Karpas-422 (cell line): ENCODE results near the gene VAMP8. TPM values are rescaled to one million over a fixed set of nuclear protein-coding genes. Genes with fewer than 3 reads are reported as not detected.
"Not testable (repeated sequence)": the region's sequence is repeated elsewhere in the genome, so short reads cannot be mapped to it uniquely, and the experiment has no call there.

ENCODE experiments used
- DNase-seq: peaks from one replicate; pipeline ENCODE4 v3.0.0-alpha.2; 2015
- H2AFZ ChIP-seq: fragments of 200-600 bp; sonication (generic); 2 replicates; pipeline ENCODE4 v1.6.1; 2014; ENCODE audit warnings: antibody characterized with exemption, low read length, mixed read lengths
- H3K27ac ChIP-seq: fragments of 200-600 bp; sonication (generic); 2 replicates; pipeline ENCODE4 v1.5.1; 2014; ENCODE audit warnings: mild to moderate bottlenecking, low read length, moderate library complexity
- H3K27me3 ChIP-seq: fragments of 200-600 bp; sonication (generic); 2 replicates; pipeline ENCODE4 v1.6.1; 2014; ENCODE audit warnings: low read length, mixed read lengths
- H3K36me3 ChIP-seq: fragments of 200-600 bp; sonication (generic); 2 replicates; pipeline ENCODE4 v1.6.1; 2014; ENCODE audit warnings: low read length, mixed read lengths; ENCODE audit not compliant: insufficient read depth
- H3K4me1 ChIP-seq: fragments of 200-600 bp; sonication (generic); 2 replicates; pipeline ENCODE4 v1.6.1; 2014; ENCODE audit warnings: mild to moderate bottlenecking, low read length, mixed read lengths
- H3K4me2 ChIP-seq: fragments of 200-600 bp; sonication (generic); 2 replicates; pipeline ENCODE4 v1.6.1; 2014; ENCODE audit warnings: low read length, low read depth, mild to moderate bottlenecking; ENCODE audit not compliant: poor library complexity, severe bottlenecking
- H3K4me3 ChIP-seq: fragments of 200-600 bp; sonication (generic); 2 replicates; pipeline ENCODE4 v1.5.1; 2014; ENCODE audit warnings: mild to moderate bottlenecking, antibody characterized with exemption, low read length, mixed read lengths
- H3K79me2 ChIP-seq: fragments of 200-600 bp; sonication (generic); 2 replicates; pipeline ENCODE4 v1.6.1; 2014; ENCODE audit warnings: mild to moderate bottlenecking, low read length, mixed read lengths
- H3K9ac ChIP-seq: fragments of 200-600 bp; sonication (generic); 2 replicates; pipeline ENCODE4 v1.6.0; 2014; ENCODE audit warnings: low read length
- H3K9me2 ChIP-seq: fragments of 200-600 bp; sonication (generic), shearing (Covaris generic); replicated peaks from 2 replicates; pipeline ENCODE4 v1.6.0; 2014; ENCODE audit warnings: mild to moderate bottlenecking, low read length, moderate library complexity; ENCODE audit not compliant: insufficient read depth
- H3K9me3 ChIP-seq: fragments of 300-700, 200-600 bp; sonication (generic); 2 replicates; pipeline ENCODE4 v1.6.1; 2014; ENCODE audit warnings: low read length, mixed read lengths
- H4K20me1 ChIP-seq: fragments of 200-600 bp; sonication (generic); 2 replicates; pipeline ENCODE4 v1.6.1; 2014; ENCODE audit warnings: mild to moderate bottlenecking, antibody characterized with exemption, low read length, low read depth; ENCODE audit not compliant: insufficient read depth
- total RNA-seq: library from RNA; depleted of rRNA; stranded (reverse); fragments of >200 nt; shearing (Covaris generic); gene quantifications from 2 replicates; pipeline ENCODE4 v1.2.3, GENCODE V29; 2014; ENCODE audit warnings: low replicate concordance

VAMP8 gene
- total RNA-seq, 1 experiment from 2014 or later, result 141 TPM

DNA sequence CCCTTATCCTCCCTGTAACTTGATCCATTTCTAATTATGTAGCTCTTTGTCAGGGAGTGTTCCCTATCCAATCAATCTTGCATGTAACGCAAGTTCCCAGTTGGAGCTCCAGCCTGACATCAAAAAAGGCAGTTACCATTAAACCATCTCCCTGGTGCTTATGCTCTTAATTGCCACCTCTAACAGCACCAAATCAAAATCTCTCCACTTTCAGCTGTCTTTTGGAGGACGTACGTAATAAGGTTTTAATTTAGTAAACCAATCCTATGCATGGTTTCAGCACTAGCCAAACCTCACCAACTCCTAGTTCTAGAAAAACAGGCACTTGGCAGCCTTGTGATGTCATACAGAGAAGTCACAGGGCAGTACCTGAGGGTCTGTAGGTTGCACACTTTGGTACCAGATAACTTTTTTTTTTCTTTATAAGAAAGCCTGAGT is 33.1 kb upstream of the VAMP8 start:
- Histone ChIP-seq H4K20me1 (peaks cover 36% of the 10 kb centered on the region), H3K4me1 (peaks cover 22% of the 10 kb centered on the region), H3K79me2 (peaks cover 34% of the 10 kb centered on the region), H3K36me3 (peaks cover 57% of the 10 kb centered on the region)
- not testable (repeated sequence) for H3K27ac ChIP-seq, H3K4me2 ChIP-seq, H3K27me3 ChIP-seq, H3K4me3 ChIP-seq, H3K9ac ChIP-seq, H3K9me2 ChIP-seq, H3K9me3 ChIP-seq, H2AFZ ChIP-seq
- peak; percentile 61 for DNase-seq

DNA sequence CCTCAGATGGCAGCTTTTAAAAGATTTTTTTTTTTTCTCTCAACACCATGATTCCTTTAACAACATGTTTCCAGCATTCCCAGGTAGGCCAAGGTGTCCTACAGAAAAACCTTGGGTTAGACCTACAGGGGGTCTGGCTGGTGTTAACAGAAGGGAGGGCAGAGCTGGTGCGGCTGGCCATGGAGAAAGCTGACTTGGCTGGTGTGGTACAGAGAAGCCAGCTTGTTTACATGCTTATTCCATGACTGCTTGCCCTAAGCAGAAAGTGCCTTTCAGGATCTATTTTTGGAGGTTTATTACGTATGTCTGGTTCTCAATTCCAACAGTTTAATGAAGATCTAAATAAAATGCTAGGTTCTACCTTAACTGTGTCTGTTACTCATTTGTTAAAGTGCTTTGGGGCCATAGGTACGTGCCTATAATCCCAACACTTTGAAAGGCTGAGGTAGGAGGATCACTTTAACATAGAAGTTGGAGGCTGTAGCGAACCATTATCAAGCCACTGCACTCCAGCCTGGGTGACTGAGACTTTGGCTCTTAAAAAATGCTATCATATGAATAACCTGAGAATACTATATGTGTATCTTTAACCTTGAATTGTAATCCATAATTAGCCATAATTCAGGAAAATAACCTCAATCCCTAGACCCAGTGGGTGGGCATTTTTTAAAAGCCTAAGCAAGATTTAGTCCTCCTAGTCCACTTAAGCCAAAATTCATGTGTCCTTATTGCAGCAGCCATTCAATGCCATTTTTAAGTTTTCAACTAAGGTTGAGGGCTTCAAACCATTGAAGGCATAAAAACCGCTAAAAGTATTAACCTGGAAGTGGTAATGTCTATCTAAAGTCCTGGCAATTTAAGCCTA is 32.2 kb upstream of the VAMP8 start:
- H3K9me3 ChIP-seq, H3K27me3 ChIP-seq, H3K4me2 ChIP-seq, H3K9ac ChIP-seq, H3K4me3 ChIP-seq, H3K27ac ChIP-seq, H3K9me2 ChIP-seq, H2AFZ ChIP-seq: not testable (repeated sequence)
- peaks cover 28% of the 10 kb centered on the region for H4K20me1 ChIP-seq
- DNase-seq, result peak; percentile 70
- H3K79me2 ChIP-seq, result peaks cover 26% of the 10 kb centered on the region
- peaks cover 48% of the 10 kb centered on the region for H3K36me3 ChIP-seq
- peaks cover 21% of the 10 kb centered on the region for H3K4me1 ChIP-seq

DNA sequence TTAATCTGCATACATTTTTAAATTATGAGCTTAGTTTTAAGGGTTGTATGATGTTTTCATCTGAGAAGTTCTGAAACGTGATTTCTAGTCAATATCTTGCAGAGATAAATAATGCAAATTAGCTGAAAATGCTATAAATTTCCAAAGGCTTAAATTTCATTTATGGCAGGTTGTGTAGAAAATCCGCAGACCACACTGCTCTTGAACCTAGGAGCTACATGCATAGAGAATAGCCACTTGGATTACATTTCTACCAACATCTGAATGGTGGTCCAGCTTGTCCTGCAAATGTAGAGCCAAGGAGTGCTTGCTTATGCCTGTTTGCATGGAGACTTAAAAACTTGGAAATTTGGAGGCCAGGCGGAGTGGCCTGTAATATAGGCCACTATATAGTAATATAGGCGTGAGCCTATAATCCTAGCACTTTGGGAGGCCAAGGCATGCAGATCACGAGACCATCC is 31.6 kb upstream of the VAMP8 start:
- H4K20me1 ChIP-seq, result peaks cover 22% of the 10 kb centered on the region
- H3K4me1 ChIP-seq, result peaks cover 14% of the 10 kb centered on the region

GRCh38 chr2:85547089-85547858 is 30.1 kb upstream of the VAMP8 start:
- H3K27me3 ChIP-seq, result no peaks in the 10 kb centered on the region
- H3K79me2 ChIP-seq, result peaks cover 4% of the 10 kb centered on the region
- H4K20me1 ChIP-seq, result peaks cover 7% of the 10 kb centered on the region
- peaks cover 39% of the 10 kb centered on the region for H3K36me3 ChIP-seq
- no peak overlapping the region for H2AFZ ChIP-seq
- H3K4me1 ChIP-seq, result no peaks in the 10 kb centered on the region; the same call in 1 of the 2 replicates
- H3K4me2 ChIP-seq, result no peak overlapping the region
- no peak overlapping the region for H3K9ac ChIP-seq
- H3K27ac ChIP-seq, result no peak overlapping the region
- H3K9me3 ChIP-seq, result no peaks in the 10 kb centered on the region
- H3K9me2 ChIP-seq, result no peaks in the 10 kb centered on the region
- DNase-seq, result peak; percentile 74
- no peak overlapping the region for H3K4me3 ChIP-seq

More for the DNA sequence above, 31.6 kb upstream of the VAMP8 start:
- Histone ChIP-seq H3K27me3 (no peaks in the 10 kb centered on the region), H3K9me2 (no peaks in the 10 kb centered on the region), H3K79me2 (peaks cover 19% of the 10 kb centered on the region), H3K27ac (no peak overlapping the region), H3K9me3 (no peaks in the 10 kb centered on the region), H3K9ac (no peak overlapping the region), H2AFZ (no peak overlapping the region), H3K4me3 (no peak overlapping the region), H3K36me3 (peaks cover 42% of the 10 kb centered on the region), H3K4me2 (no peak overlapping the region)
- peak; percentile 76 for DNase-seq

DNA sequence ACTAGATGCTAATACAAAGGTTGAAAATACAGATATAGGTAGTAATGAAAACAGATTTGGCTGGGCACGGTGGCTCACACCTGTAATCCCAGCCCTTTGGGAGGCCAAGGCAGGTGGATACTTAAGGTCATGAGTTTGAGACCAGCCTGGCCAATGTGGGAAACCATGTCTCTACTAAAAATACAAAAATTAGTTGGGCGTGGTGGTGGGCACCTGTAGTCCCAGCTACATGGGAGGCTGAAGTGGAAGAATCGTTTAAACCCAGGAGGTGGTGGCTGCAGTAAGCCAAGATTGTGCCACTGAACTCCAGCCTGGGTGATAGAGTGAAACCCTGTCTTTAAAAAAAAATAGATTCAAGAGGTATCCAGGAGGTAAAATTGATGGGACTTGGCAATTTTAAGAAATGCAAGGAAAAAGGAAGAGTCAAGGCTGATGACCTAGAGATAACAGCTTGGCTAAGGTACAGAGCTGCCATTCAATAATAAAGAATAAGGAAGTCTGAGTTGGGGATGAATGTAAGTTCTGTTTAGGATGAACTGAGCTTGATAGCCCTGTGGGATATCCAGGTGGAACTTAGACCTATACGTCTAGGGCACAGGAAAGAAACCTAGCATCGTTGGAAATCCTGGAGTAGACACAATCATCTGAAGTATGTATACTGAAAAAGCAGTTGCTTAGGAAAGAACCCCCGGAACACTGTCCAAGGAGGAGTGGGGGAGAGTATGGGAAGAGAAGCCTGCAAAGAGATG is 29.4 kb upstream of the VAMP8 start:
- Histone ChIP-seq H3K27ac (no peak overlapping the region), H3K4me1 (no peaks in the 10 kb centered on the region), H3K4me2 (no peak overlapping the region), H3K9me3 (no peaks in the 10 kb centered on the region), H3K79me2 (no peaks in the 10 kb centered on the region), H3K27me3 (no peaks in the 10 kb centered on the region), H3K9ac (no peak overlapping the region), H2AFZ (no peak overlapping the region), H4K20me1 (no peaks in the 10 kb centered on the region; the same call in 1 of the 2 replicates), H3K36me3 (peaks cover 37% of the 10 kb centered on the region), H3K9me2 (no peaks in the 10 kb centered on the region), H3K4me3 (no peak overlapping the region)
- DNase-seq, result no peak

DNA sequence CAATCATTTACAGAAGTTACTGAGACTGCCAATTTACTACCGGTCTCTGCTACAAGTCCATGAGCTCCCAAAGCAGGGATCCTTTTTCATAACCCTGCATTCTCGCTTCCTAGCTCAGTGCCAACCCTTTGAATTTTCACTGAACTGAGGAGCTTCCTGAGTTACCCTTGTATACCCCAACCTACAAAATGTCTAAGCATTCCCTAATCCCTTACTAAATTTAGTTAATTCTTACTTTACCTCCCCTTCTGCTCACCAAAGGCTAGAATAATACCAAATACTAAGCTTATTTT is 28.8 kb upstream of the VAMP8 start:
- Histone ChIP-seq H3K36me3 (peaks cover 34% of the 10 kb centered on the region), H4K20me1 (no peaks in the 10 kb centered on the region), H3K79me2 (no peaks in the 10 kb centered on the region), H3K9ac (no peak overlapping the region), H3K9me3 (no peaks in the 10 kb centered on the region), H3K4me2 (no peak overlapping the region), H3K4me3 (no peak overlapping the region), H2AFZ (no peak overlapping the region), H3K27me3 (no peaks in the 10 kb centered on the region), H3K9me2 (no peaks in the 10 kb centered on the region), H3K4me1 (no peaks in the 10 kb centered on the region), H3K27ac (no peak overlapping the region)
- no peak for DNase-seq

GRCh38 chr2:85549095-85549494 is 28.3 kb upstream of the VAMP8 start:
- H3K9me2 ChIP-seq, result no peaks in the 10 kb centered on the region
- no peak overlapping the region for H3K9ac ChIP-seq
- H3K36me3 ChIP-seq, result peaks cover 37% of the 10 kb centered on the region
- H3K4me2 ChIP-seq, result no peak overlapping the region
- no peak overlapping the region for H2AFZ ChIP-seq
- no peaks in the 10 kb centered on the region for H4K20me1 ChIP-seq
- no peaks in the 10 kb centered on the region for H3K79me2 ChIP-seq
- H3K4me3 ChIP-seq, result no peak overlapping the region
- H3K4me1 ChIP-seq, result no peaks in the 10 kb centered on the region
- no peaks in the 10 kb centered on the region for H3K27me3 ChIP-seq
- DNase-seq, result no peak
- no peaks in the 10 kb centered on the region for H3K9me3 ChIP-seq
- no peak overlapping the region for H3K27ac ChIP-seq

DNA sequence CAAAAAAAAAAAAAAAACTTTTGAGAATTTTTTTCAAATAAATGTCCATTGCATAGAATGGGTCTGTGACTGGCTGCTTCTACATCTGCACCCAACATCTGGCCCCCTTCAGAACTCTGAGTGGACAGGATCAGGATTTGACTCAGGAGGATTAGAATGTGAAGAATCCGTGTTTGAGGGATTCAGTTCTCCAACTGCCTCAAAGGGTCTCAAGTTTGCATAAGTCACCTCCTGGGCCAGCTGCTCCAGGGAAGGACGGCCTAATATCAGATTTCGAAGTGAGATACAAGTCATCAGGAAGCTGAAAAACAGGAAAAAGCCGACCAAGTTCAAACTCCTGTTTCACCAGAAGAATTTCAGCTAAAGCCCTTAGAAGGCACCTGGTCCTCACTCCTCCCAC is 27.6 kb upstream of the VAMP8 start:
- H4K20me1 ChIP-seq, result no peaks in the 10 kb centered on the region
- H3K9ac ChIP-seq, result no peak overlapping the region
- H3K36me3 ChIP-seq, result peaks cover 34% of the 10 kb centered on the region
- H3K9me3 ChIP-seq, result no peaks in the 10 kb centered on the region
- H2AFZ ChIP-seq, result no peak overlapping the region
- H3K27me3 ChIP-seq, result no peaks in the 10 kb centered on the region
- no peak overlapping the region for H3K4me2 ChIP-seq
- H3K9me2 ChIP-seq, result no peaks in the 10 kb centered on the region
- DNase-seq, result no peak
- H3K79me2 ChIP-seq, result no peaks in the 10 kb centered on the region
- no peak overlapping the region for H3K4me3 ChIP-seq
- H3K27ac ChIP-seq, result no peak overlapping the region
- no peaks in the 10 kb centered on the region for H3K4me1 ChIP-seq
